Peyer's patch (tissue), 4 donors: ENCODE data around the gene ASXL3. TPM values are rescaled to one million over a fixed set of nuclear protein-coding genes. Genes with fewer than 3 reads are reported as not detected.

Experiments used
- DNase-seq, 3 donors: peaks; one replicate each; pipeline ENCODE4 v3.0.0-alpha.2; 2017 to 2019
- H3K27ac ChIP-seq, 4 donors: fragments of 200-600 bp; sonication (generic); one replicate each; pipeline ENCODE4 v1.5.1; 2016 to 2019
- H3K27me3 ChIP-seq, 2 donors: fragments of 200-600 bp; sonication (generic); one replicate each; pipeline ENCODE4 v1.5.1; 2019
- H3K36me3 ChIP-seq, 3 donors: fragments of 200-600 bp; sonication (generic); one replicate each; pipeline ENCODE4 v1.5.1; 2016 to 2019
- H3K4me1 ChIP-seq, 4 donors: fragments of 200-600 bp; sonication (generic); one replicate each; pipeline ENCODE4 v1.5.1; 2016 to 2019
- H3K4me3 ChIP-seq, 4 donors: fragments of 200-600 bp; sonication (generic); 1 replicate in 3 of 4; 2 replicates in 1 of 4; pipeline ENCODE4 v1.5.1; 2016 to 2019; ENCODE audit warnings: mild to moderate bottlenecking in 1 of 4
- H3K9me3 ChIP-seq, 4 donors: fragments of 200-600 bp; sonication (generic); one replicate each; pipeline ENCODE4 v1.5.1; 2016 to 2019; ENCODE audit warnings: mild to moderate bottlenecking in 1 of 4
- CTCF ChIP-seq, 6 experiments: fragments of 450-650 bp in 4 of 6; fragments of 200-600 bp in 2 of 6; sonication (generic) in 1 of 6; IDR thresholded peaks; one replicate each; pipeline ENCODE4 v1.5.1; 2017 to 2019; ENCODE audit warnings: antibody characterized with exemption in 6 of 6, mild to moderate bottlenecking in 3 of 6, moderate library complexity in 1 of 6
- POLR2A ChIP-seq, 2 donors: fragments of 450-650 bp; IDR thresholded peaks; one replicate each; pipeline ENCODE4 v1.5.1; 2017; ENCODE audit warnings: antibody characterized with exemption in 2 of 2, mild to moderate bottlenecking in 2 of 2, moderate library complexity in 2 of 2
- total RNA-seq, 4 donors: library from RNA; depleted of rRNA; stranded (reverse); fragments of >200 nt; gene quantifications; one replicate each; pipeline ENCODE4 v1.1.0, GENCODE V29; 2016

Gene ASXL3
- total RNA-seq, 4 donors from 2014 or later: 1.5 to 10.9 (median 3.7) TPM

GRCh38 chr18:33700513-33700976 is 122.5 kb downstream of the ASXL3 start:
- H3K4me1 ChIP-seq: no peaks in the 10 kb centered on the region
- no peak for DNase-seq
- TF ChIP-seq CTCF (IDR thresholded peaks at IDR 0.05): no peak
- no peak for TF ChIP-seq POLR2A (IDR thresholded peaks at IDR 0.05)

GRCh38 chr18:33702625-33703024 is 124.6 kb downstream of the ASXL3 start:
- Histone ChIP-seq H3K27me3 (no peaks in the 10 kb centered on the region), H3K27ac (no peak overlapping the region), H3K4me3 (no peak overlapping the region), H3K9me3 (no peaks in the 10 kb centered on the region), H3K4me1 (no peaks in the 10 kb centered on the region), H3K36me3 (no peaks in the 10 kb centered on the region)
- DNase-seq: no peak
- TF ChIP-seq CTCF (IDR thresholded peaks at IDR 0.05) (no peak), POLR2A (IDR thresholded peaks at IDR 0.05) (no peak)

More at GRCh38 chr18:33700513-33700976, 122.5 kb downstream of the ASXL3 start:
- H3K27me3 ChIP-seq: no peaks in the 10 kb centered on the region
- no peak overlapping the region for H3K4me3 ChIP-seq
- H3K9me3 ChIP-seq: no peaks in the 10 kb centered on the region
- H3K27ac ChIP-seq: no peak overlapping the region
- H3K36me3 ChIP-seq: no peaks in the 10 kb centered on the region

- Histone ChIP-seq H3K27me3 (no peaks in the 10 kb centered on the region), H3K4me3 (no peak overlapping the region), H3K27ac (no peak overlapping the region), H3K4me1 (no peaks in the 10 kb centered on the region), H3K36me3 (no peaks in the 10 kb centered on the region), H3K9me3 (no peaks in the 10 kb centered on the region)
- DNase-seq: no peak
- TF ChIP-seq POLR2A (IDR thresholded peaks at IDR 0.05) (no peak), CTCF (IDR thresholded peaks at IDR 0.05) (no peak)
Measured at GRCh38 chr18:33706391-33706790, 128.4 kb downstream of the ASXL3 start.

- H3K4me3 ChIP-seq: no peak overlapping the region
- no peaks in the 10 kb centered on the region for H3K36me3 ChIP-seq
- TF ChIP-seq POLR2A (IDR thresholded peaks at IDR 0.05) (no peak), CTCF (IDR thresholded peaks at IDR 0.05) (no peak)
- no peaks in the 10 kb centered on the region for H3K4me1 ChIP-seq
- H3K27ac ChIP-seq: no peak overlapping the region
- H3K9me3 ChIP-seq: no peaks in the 10 kb centered on the region
- DNase-seq: no peak
- H3K27me3 ChIP-seq: no peaks in the 10 kb centered on the region
Measured at GRCh38 chr18:33708876-33709275, 130.9 kb downstream of the ASXL3 start.

GRCh38 chr18:33710269-33710668 is 132.2 kb downstream of the ASXL3 start:
- no peak for TF ChIP-seq CTCF (IDR thresholded peaks at IDR 0.05)
- TF ChIP-seq POLR2A (IDR thresholded peaks at IDR 0.05): no peak
- H3K27ac ChIP-seq: no peak overlapping the region
- H3K4me1 ChIP-seq: no peaks in the 10 kb centered on the region
- H3K4me3 ChIP-seq: no peak overlapping the region
- H3K36me3 ChIP-seq: no peaks in the 10 kb centered on the region
- no peak for DNase-seq
- H3K9me3 ChIP-seq: no peaks in the 10 kb centered on the region
- no peaks in the 10 kb centered on the region for H3K27me3 ChIP-seq

GRCh38 chr18:33711514-33711913 is 133.5 kb downstream of the ASXL3 start:
- Histone ChIP-seq H3K27me3 (no peaks in the 10 kb centered on the region), H3K4me1 (no peaks in the 10 kb centered on the region), H3K27ac (no peak overlapping the region), H3K9me3 (no peaks in the 10 kb centered on the region), H3K4me3 (no peak overlapping the region), H3K36me3 (no peaks in the 10 kb centered on the region)
- TF ChIP-seq POLR2A (IDR thresholded peaks at IDR 0.05) (no peak), CTCF (IDR thresholded peaks at IDR 0.05) (no peak)
- no peak for DNase-seq
